Raji (cell line): Measurements from ENCODE around the gene RNF214.

Source experiments
- POLR2A ChIP-seq: IDR thresholded peaks from 2 replicates; pipeline ENCODE4 v1.6.1; 2011; ENCODE audit warnings: low read depth, low read length, control low read depth; ENCODE audit not compliant: insufficient read depth

The RNF214 gene

DNA sequence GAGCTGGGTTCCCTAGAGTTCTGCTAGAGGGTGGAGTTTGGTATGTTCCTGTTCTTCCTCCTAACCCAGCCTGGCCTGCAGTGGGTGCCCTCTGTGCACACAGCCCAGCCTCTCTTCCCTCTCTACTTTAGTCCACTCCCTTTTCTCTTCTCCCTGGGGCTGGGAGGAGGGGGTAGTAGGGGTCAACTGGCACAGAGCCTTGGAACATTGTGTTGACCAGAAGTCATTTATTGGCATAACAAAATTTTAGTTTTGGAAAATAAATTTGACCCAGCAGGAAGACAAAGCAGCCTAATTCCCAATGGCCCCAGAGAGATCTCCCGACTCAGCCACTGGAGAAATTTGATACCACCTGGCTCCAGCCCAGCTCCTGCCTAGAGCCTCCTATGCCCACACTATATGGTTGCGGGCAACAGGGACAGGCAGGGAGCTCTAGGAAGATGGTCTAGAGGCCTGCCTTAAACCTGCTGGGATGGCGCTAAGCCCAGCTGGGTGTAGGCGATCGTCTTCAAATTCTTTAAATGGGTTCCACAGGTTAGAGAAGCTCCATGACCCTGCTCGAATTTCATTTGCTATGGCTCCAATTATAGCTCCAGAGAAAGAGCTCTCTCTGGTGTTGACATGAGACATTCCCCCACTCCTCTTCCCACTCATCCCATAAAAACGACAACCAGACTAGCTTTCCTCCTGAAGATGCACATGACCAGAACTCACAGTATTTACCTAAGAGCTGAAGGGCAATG lies 10.5 kb upstream of the RNF214 start:
- no peak for TF ChIP-seq POLR2A

DNA sequence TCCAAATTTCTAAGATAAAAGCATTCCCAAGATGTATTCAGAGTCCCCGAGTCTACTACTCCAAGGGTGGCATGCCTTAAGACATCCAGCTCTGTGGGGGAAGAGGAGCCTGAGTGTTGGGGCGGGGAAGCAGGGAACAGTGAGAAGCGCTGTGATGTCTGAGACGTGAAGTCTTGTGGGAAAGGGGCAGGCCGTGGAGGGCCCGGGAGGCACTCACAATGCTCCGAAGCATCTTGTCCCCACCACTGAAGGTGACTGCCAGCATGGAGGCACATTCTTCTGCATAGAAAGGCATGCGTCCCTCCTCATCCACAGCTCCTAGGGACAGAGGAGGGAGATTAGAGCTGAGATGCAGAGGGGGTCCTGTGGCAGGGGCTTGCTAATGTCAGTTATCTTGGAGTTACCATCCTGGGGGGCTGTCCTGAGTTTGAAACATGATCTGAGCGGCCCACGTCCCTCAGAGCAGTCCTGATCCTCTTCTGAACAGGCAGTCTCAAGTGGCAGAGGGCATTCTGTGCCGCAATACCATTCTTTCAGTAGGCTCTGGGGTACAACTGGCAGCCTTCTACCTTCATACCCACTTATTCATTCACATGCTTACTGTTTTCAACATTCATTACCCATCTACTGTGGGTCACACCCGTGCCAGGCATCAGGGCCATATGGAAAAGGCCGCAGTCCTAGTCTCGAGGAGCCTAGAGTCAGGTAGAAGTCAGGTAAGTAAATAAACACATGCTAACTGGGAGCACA lies 9.3 kb upstream of the RNF214 start:
- no peak for TF ChIP-seq POLR2A

DNA sequence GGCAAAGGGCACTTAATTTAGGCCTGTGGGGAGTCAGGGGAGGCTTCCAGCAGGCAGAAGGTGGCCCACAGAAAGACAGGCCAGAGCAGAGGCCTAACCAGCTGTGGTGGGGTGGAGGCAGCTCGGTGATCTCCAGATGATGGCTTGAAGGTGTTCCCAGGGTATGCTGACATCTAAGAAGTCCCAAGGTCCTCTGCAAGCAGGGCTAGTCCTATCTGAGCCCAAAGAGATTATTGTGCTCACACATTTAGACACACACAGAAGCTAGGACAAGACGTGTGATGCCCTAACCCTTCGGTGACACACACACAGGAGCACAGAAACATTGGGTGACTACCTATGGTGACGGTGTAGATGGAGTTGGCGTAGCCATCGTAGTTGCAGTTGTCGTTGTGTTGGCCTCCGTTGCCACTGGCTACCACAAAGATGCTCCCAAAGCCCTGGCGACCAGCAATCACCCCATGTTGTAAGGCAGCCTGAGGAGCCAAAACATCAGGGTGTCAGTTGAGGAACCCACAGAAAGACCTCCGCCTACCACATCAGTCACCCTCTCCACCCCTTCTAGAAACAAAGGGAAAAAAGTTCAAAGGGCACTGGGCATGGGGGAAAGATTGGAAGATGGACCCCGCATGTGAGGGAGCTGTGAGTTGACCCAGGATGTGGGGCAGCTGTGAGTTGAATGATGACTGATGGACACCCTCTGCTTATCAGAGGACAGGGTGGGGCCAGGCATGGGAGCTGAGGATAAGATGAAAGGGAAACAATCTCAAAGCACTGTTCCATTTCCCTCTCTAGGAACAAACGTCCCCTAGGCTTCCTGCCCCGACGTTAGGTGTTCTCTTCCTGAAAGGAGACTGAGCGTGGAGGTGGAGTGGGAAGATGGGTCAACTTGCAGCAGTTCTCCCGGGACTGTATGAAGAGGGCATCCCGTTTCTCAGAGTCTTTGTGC lies 8.5 kb upstream of the RNF214 start:
- no peak for TF ChIP-seq POLR2A

DNA sequence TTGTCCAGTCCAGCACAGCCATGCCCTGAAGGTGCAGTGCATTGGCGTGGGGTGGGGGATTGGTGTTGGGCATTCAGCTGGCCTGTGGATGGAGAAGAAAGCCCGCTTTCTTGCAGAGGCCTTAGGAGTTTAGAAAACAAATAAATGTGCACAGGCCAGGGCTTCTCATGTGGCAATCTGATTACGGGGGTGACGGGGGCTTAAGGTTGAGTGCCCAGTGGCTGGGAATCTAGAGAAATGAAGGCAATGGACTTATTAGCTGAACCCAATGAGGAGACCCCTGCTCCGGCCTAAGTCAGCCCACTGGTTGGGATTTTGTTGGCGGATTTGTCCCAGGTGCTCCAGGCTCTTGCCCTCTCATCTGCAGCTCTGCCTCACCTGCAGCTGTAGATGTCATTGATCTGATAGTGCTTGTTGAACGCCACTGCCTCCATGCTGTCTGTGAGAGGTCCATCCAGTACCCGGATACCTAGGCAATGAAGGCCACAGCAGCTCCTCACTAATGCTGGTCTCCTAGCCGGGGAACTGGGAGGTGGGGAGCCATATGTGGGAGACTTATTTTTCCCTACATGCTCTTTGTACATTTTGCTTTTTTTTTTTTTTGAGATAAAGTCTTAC lies 6.8 kb upstream of the RNF214 start:
- TF ChIP-seq POLR2A, result no peak

DNA sequence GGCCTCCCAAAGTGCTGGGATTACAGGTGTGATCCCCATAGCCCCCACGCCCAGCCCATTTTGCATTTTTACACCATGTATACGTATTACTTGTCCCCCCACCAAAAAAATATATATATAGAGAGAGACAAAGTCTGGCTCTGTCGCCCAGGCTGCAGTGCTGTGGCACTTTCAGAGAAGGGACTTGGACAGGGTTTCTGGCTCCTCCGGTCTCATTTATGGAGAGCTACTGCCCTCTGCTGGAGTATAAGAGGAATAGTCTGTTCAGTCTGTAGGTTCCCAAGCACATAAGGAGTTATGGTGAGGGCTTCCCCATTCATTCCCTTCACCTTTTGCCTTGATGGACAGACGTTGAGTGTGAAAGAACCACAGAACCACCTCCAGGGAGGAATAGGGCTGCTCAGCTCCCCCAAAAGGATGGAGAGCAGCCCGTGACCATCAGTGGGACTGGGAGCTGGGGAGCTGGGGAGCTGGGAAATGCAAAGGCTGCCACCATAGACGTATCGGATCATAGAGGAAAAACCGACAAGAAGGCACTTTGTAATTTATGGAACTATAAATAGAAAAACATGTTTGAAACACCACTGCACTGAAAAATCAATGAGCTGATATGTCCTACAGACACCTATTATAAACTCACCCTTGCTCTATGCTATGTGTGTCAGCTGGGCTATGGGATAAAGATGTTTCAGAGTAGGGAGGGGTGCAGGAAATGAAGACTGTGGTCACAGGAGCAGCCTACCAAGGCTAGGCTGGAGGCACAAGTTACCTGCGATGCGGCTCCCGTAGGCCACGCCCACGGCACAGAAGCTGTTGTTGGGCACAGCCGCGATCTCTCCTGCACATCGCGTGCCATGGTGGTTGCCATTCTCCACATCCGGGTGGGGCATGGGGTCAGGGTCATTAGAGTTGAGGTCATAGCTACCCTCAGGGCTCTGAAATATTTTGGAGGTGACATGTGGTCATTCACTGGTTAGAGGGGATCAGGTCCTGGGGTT lies 5.8 kb upstream of the RNF214 start:
- no peak for TF ChIP-seq POLR2A

DNA sequence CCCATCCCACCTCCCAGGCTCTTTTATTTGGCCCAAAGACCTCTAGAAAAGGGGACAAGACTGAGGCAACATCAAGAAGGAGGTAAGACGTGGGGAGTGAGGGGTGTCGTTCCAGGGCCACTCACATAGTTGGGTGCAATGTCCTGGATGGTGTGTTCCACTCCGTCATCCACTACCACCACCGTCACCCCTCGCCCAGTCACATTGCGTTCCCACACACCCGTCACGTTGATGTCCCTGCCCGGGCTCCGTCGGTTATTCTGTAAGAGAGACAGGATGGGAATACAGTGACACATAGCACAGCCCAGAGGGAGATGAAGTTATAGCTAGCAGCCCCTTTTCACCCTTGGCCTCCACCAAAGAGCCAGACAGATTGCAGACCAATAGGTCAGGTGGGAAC lies 4.4 kb upstream of the RNF214 start:
- TF ChIP-seq POLR2A, result no peak

DNA sequence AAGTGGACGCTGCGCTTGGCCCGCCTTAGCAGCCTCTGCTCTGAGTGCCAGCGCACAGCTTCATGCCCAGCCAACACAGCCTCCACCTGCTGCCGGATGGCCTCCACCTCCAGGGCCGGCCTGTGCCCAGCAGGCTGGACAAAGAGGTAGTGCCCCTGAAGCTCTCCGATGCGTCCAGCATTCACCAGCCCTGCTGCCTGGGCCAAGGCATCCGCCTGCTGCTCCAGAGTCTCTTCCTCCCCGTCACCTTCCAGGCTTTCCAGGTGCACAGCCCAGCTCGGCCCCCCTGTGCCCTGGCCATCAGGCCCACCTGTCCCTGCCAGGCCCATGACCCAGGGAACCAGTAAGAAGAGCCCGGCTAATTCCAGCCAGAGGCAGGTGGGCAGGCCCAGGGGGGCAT lies 3.1 kb upstream of the RNF214 start:
- TF ChIP-seq POLR2A, result no peak

DNA sequence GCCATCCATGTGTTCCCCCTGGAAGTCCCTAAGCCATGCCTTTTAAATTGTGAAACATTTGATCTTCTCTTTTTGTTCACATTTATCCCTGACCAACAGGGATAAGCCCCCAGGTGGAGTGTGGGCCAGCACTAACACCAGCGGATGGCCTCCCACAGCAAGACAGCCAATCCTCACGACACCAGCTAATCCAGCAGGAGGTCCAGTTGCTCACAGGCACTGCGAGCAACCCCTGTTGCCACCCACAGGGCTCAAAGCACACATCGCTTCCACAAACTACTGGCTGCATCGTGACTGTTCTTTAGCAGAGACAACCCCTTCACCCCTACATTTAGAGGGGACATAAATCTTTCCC lies 2.6 kb upstream of the RNF214 start:
- TF ChIP-seq POLR2A, result no peak

DNA sequence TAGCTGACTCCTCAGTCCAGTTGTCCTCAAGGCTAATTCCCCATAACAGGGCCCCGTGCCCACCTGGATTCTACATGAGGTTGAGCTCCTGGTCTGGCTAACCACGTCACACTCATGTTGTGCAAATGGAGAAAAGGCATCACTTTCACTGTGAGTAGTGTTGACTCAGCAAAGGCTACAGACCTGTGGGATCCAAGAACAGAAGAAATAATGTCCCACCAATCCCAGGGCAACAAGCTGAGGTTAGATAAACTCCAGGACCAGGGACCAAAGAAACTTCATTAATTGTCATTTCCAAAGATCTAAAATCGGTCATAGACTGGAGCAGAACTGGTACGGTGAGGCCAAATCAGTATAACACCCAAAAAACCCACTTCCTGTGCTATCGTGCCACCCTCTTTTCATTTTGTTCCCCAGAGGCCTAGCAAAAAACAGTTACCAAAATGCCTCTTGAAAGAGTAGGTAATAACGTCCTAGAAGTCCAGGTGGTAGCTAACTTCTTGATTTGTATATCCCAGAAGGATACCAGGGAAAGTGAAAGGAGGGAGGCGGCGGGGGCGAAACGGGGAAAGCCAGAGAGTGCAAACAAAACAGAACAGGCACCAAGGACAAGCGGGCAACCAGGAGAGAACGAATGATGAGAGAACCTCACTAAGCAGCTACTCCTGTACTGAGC lies 2.0 kb upstream of the RNF214 start:
- no peak for TF ChIP-seq POLR2A

DNA sequence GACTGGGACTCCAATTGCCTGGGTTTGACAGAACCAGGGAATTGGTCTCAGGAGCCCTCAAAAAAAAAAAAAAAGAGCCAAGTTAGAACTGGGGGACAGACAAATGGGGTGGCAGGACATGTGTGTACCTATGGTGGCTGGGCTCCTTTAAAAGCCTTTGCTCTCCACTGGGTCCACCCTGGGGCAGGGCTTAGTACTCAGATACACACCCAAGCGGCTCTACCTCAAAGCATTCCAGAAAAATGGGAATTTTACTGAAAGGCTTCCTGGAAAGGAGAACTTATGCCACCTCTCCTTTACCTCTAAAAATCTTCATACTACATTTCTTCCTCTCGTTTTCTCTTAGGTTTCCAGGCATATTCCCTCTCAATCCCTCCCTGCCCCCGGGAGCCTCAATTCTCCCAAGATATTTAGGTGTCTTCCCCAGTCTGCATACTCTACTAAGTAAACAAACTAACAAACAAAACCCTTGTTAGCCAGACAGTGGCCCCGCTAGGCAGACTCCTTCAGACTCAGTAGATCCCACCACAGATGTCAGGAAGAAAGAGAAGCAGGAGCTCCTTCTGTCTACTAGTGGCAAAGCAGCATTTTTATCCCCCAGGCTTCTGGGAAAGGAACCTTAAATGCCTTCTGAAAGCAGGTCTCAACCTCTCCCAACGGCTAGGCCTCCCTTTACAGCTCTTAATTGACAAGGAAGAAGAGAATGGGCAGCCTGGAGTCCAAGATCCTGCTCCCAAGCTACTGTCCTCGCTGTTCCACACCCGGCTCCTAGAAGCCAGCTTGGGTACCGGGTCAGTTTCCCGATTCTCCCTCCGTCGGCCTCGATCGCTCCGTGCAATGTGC lies 1.3 kb upstream of the RNF214 start:
- TF ChIP-seq POLR2A, result no peak

DNA sequence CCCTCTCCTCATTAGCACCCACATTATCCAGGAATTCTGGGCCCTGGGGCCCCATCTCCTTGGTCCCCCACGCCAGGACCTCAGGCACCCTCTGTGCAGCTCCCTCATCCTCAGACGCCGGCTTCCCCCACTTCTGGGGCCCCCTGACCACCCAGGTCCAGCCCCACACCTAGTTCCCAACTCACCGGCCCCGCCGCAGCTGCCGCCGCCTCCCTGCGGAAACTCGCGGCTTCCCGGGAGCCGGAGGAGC lies 704 bp upstream of the RNF214 start, which contains the start of gene PCSK7:
PCSK7 (minus strand) TSS at position 232 of the 250 bp plus-strand sequence. CDS start 2,229 bp downstream, outside the sequence.
- TF ChIP-seq POLR2A, result no peak

DNA sequence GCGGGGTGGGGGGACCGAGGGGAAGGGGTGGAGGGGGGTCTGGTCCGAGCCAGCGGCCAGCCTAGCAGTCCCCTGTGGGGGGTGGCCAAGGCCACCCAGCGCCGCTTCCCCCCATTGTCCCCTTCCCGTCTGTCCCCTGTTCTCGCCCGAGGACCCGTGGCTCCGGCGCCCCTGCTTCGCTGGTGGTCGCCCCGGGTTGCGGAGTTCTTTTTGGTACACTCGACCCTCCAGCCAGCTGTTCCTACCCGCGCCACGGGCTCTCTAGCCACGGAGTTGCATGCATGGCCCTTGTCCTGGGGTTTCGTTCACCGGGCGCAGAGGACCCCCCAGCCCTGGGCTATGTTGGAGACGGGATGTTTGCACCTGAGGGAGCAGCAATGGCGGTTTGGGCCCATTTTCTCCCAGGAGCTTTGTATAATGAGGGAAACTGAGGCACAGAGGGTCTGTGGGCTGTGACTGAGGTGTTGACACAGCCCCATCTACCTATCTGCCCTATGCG lies 489 bp downstream of the RNF214 start:
- no peak for TF ChIP-seq POLR2A
